Tongue (tissue), 2 donors: ENCODE results near the gene GRK6. TPM values are rescaled to one million over a fixed set of nuclear protein-coding genes. Genes with fewer than 3 reads are reported as not detected.

Source experiments
- DNase-seq: peaks from one replicate; pipeline ENCODE4 v3.0.0-alpha.2; 2015
- total RNA-seq: library from RNA; depleted of rRNA; stranded (reverse); fragments of >200 nt; gene quantifications from one replicate; pipeline ENCODE4 v1.2.3, GENCODE V29; 2014

The GRK6 gene
- total RNA-seq, 1 donor from 2014 or later, result 19.9 TPM

DNA sequence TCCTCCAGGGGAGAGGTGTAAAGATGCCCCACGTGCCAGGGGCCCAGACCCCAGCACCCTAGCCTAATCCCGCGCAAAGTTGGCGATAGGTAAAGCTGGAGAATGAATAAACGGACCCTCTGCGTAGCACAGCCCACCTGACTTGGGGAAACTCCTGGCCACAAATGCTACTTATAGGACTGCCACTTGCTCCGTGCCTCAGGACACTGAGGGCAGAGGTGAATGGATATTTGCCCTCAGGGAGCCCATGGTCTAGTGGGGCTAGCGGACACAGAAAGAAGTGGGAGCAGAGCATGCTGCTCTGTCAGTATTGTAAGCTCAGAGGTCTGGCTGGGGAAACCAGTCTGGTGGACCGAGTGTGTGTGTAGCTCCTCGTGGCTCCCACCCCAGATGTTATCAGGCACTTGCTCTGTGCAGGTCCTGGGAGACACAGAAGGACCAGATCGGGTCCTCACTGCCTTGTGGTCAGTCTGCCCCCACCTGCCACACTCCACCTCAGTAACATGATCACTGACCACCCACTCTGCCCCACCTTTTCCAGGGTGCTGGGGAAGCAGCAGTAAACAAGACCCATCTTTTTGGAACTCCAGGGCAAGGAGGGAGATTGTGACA is 841 bp downstream of the GRK6 start:
- no peak for DNase-seq

- DNase-seq, result no peak
These were observed 1.6 kb downstream of the GRK6 start for GRCh38 chr5:177427919-177428573.

GRCh38 chr5:177428574-177429217 is 2.2 kb downstream of the GRK6 start:
- no peak for DNase-seq

- no peak for DNase-seq
These were observed 3.0 kb downstream of the GRK6 start for GRCh38 chr5:177429248-177430040.

- peak; percentile 59 for DNase-seq
These were observed 3.9 kb downstream of the GRK6 start for GRCh38 chr5:177430140-177430951.

GRCh38 chr5:177430972-177431316 is 4.5 kb downstream of the GRK6 start:
- no peak for DNase-seq

- no peak for DNase-seq
These were observed 5.1 kb downstream of the GRK6 start for GRCh38 chr5:177431317-177432142.

DNA sequence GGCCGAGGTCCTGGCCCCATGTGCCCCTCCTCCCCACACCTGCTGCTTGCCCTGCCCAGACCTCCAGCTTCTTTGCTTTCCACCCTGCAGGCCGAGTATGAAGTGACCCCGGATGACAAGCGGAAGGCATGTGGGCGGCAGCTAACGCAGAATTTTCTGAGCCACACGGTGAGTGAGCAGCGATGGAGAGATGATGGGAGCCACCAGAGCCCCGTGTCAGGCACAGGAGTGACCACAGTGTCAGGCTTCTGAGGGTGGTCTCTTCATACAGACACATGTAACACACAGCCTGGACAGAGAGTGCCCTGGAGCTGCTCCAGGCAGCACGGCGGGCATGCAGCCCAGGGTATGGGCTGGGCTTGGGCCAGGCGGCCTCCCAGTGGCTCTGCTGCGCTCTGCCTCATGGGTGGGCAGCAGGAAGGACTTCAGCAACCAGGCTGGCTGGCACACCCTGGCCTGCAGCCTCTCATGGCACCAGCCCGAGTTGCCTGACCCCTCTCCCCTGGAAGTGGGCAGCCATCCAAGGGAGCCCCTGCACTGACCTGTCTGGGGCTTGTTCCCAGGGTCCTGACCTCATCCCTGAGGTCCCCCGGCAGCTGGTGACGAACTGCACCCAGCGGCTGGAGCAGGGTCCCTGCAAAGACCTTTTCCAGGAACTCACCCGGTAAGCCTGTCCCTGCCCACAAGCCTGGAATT is 5.8 kb downstream of the GRK6 start:
- no peak for DNase-seq

DNA sequence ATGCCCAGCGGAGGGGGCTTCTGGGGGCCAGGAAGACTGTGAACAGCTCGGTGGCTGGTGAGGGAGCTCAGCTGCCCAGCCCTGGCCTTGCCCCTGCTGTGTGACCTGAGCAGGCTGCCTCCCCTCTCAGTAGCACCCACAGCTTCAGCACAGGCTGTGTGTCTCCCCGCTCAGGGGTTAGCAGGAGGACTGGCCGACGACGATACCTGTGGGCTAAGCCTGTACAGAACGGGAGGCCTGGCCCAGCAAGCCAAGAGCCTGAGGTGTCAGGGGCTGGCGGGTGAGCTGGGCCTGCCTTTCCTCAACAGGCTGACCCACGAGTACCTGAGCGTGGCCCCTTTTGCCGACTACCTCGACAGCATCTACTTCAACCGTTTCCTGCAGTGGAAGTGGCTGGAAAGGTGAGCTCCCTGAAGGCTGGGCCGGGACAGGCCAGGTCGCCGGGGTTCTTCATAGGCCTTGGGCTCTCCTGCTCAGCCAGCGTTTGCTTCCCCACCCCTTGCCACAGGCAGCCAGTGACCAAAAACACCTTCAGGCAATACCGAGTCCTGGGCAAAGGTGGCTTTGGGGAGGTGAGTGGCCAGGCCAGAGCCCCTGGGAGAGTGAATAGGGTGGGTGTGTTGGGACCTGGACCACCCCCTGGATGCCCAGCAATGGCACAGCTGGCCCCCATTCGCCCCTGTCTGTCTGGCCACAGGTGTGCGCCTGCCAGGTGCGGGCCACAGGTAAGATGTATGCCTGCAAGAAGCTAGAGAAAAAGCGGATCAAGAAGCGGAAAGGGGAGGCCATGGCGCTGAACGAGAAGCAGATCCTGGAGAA is 6.6 kb downstream of the GRK6 start:
- DNase-seq, result no peak

GRCh38 chr5:177433658-177434217 is 7.3 kb downstream of the GRK6 start:
- no peak for DNase-seq

DNA sequence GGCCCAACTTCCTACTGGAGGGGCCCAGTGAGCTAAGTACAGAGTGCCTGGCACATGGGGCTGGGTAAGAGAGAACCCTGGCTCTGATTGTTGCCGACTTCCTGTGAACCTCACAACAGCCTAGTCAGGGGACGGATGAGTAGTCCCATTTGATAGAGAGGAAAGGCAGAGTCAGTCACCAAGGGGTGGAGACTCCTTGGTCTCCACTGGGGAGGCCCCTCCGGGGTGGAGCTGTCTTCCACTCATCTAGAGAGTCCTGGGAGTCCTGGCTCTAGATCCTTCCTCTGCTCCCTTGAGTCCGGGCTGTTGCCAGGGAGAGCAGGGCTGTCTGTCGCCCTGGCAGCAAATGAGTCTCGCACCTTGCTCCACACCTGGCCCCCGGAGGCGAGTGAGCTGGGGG is 8.0 kb downstream of the GRK6 start:
- DNase-seq, result no peak

DNA sequence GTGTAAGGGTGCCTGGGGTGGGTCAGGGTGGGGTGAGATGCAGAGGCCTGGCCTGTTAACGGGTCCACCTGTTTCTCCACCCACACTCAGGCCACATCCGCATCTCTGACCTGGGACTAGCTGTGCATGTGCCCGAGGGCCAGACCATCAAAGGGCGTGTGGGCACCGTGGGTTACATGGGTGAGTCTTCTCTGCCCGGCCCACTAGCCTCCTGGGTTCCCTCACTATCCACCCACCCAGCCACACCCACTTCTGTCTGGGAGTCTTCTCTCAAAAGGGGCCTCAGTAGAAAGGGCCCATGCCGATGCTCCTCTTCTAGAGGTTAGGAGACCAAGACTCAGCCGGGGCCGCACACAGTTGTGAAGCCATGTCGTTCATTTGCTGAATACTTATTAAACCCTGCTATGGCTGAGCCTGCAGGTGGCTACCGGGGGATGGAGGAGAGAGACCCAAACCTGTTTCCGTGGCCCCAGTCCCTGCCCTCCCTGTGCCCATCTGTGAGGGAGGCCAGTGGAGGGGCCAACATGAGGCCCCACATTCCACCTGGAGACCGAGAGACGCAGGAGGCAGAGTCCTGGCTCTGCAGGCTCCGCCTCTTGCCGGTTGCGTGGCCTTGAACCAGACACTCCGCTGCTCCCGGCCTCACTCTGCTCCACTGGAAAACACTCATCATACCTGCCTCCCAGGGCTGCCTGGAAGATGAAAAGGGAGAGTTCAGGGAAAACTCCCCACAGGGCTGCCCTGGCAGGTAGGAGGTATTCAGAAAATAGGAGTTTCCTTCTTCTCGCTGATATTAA is 8.7 kb downstream of the GRK6 start:
- DNase-seq, result no peak

- no peak for DNase-seq
These were observed 9.5 kb downstream of the GRK6 start for GRCh38 chr5:177435847-177436536.

DNA sequence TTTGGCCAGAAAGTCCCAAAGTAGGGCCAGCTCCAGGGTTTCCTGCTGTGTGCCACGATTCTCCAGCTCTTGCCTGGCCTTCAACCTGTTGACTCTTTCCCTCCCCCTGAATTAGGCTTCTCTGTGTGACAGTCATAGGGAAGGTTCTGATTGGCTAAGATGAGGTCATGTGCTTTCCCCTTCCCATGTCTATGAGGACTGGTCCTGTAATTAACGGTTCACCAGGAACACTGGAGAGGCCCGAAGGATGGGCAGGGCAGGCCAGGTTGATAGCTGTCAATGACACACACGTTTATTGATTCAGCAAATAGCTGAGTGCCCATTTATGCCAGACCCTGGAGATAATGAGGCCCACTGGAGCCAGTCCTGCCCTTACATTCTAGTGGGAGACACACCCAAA is 11.1 kb downstream of the GRK6 start:
- no peak for DNase-seq

DNA sequence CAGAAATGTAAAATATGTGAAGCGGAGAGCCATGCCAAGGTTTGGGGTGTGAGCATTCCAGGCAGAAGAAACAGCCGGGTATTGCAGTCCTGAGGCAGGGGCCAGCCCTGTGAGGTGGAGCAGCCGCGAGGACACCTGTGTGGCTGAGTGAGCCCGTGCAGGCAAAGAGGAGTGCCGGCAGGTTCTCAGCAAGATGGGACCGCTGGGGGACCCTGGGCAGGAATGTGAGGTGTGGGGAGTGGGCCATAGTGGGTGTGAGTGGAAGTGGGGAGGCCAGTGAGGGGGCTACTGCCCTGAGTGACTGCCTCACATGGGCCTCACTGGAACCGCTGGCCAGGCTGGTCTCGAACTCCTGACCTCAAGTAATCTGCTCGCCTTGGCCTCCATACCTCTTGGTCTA is 12.0 kb downstream of the GRK6 start:
- no peak for DNase-seq

DNA sequence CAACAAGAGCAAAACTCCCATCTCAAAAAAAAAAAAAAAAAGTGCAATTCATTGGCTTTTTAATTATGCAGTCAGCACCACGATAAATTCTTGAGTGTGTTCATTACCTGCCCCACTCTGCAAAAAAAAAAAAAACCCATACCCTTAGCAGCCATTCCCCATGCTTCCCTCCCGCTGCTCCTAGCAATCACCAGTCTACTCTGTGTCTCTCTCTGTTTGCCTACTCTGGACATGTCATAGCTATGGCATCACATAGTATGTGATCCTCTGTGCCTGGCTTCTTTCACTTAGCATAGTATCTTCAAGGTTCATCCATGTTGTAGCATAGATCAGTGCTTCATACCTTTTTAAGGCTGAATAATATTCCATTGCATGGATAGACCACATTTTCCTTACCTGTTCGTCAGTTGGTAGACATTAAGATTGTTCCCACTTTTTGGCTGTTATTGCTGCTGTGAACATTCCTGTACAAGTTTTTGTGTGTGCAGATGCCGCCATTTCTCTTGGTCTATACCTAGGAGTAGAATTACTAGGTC is 13.1 kb downstream of the GRK6 start:
- DNase-seq, result no peak

DNA sequence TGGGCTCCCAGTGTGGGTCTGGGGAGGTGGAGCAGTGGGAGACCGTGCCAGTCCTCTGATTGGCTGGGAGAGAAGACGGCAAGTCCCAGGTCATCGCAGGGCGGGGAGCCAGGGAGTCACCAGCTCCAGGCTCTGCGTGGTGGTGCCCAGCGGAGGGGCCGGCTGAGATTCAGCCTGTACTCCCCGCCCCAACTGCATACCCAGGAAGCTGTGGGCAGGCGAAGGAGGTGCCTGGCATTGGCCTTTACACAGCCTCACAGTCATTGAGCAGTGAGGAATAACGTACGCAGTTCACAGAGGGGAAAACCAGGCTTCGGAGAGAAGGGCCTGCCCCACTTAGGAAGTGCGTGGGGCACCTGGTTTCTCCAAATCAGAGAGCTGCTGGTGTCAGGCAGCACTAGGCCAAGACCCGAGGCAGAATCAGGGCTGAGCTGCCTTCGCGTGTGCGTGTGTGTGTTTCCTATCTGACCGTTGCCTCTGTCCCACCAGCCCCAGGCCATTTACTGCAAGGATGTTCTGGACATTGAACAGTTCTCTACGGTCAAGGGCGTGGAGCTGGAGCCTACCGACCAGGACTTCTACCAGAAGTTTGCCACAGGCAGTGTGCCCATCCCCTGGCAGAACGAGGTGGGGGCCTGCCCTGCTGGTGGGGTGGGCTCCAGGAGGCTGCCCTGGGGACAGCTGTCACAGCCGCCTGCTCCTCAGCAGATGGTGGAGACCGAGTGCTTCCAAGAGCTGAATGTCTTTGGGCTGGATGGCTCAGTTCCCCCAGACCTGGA is 13.9 kb downstream of the GRK6 start:
- no peak for DNase-seq
